Neural progenitor cell (in vitro differentiated cells): Measurements from ENCODE around the gene DCLRE1A. TPM values are rescaled to one million over a fixed set of nuclear protein-coding genes. Genes with fewer than 3 reads are reported as not detected.

Source experiments
- DNase-seq: peaks from one replicate; pipeline ENCODE4 v3.0.0-alpha.2; 2016; ENCODE audit warnings: low spot score
- H2AFZ ChIP-seq: fragments of 200-600 bp; sonication (generic); replicated peaks from 2 replicates; pipeline ENCODE4 v1.6.1; 2016; ENCODE audit warnings: antibody characterized with exemption
- H3F3A ChIP-seq: fragments of 200-600 bp; sonication (generic); 2 replicates; pipeline ENCODE4 v1.6.1; 2016; ENCODE audit warnings: antibody characterized with exemption, low read depth
- H3K27ac ChIP-seq: fragments of 200-600 bp; sonication (generic); 2 replicates; pipeline ENCODE4 v1.5.1; 2016; ENCODE audit warnings: mild to moderate bottlenecking
- H3K27me3 ChIP-seq: fragments of 200-600 bp; sonication (generic); 2 replicates; pipeline ENCODE4 v1.6.1; 2016; ENCODE audit warnings: mild to moderate bottlenecking, moderate library complexity
- H3K36me3 ChIP-seq: fragments of 200-600 bp; sonication (generic); 2 replicates; pipeline ENCODE4 v1.5.1; 2016
- H3K4me1 ChIP-seq: fragments of 200-600 bp; sonication (generic); 2 replicates; pipeline ENCODE4 v1.6.1; 2016; ENCODE audit warnings: mixed run types
- H3K4me2 ChIP-seq: fragments of 200-600 bp; sonication (generic); 2 replicates; pipeline ENCODE4 v1.6.1; 2016
- H3K4me3 ChIP-seq: fragments of 200-600 bp; sonication (generic); 2 replicates; pipeline ENCODE4 v1.5.1; 2016
- H3K79me2 ChIP-seq: fragments of 200-600 bp; sonication (generic); 2 replicates; pipeline ENCODE4 v1.6.1; 2016; ENCODE audit warnings: low read depth
- H3K9ac ChIP-seq: fragments of 200-600 bp; sonication (generic); 2 replicates; pipeline ENCODE4 v1.6.1; 2016
- H3K9me3 ChIP-seq: fragments of 200-600 bp; sonication (generic); 2 replicates; pipeline ENCODE4 v1.5.1; 2016; ENCODE audit warnings: low read depth
- H4K20me1 ChIP-seq: fragments of 200-600 bp; sonication (generic); 2 replicates; pipeline ENCODE4 v1.6.1; 2016; ENCODE audit warnings: low read depth
- H3K27ac Mint-ChIP-seq: 3 replicates; pipeline ENCODE4 v1.8.0; 2021; ENCODE audit warnings: mixed read lengths
- H3K27me3 Mint-ChIP-seq: 2 replicates; pipeline ENCODE4 v1.8.0; 2022; ENCODE audit warnings: low read depth, mild to moderate bottlenecking, inconsistent platforms, moderate library complexity, mixed read lengths; ENCODE audit not compliant: insufficient read depth
- H3K36me3 Mint-ChIP-seq: 3 replicates; pipeline ENCODE4 v1.8.0; 2021; ENCODE audit warnings: mixed read lengths
- H3K4me1 Mint-ChIP-seq: 3 replicates; pipeline ENCODE4 v1.8.0; 2021; ENCODE audit warnings: mixed read lengths
- H3K4me3 Mint-ChIP-seq: 3 replicates; pipeline ENCODE4 v1.8.0; 2021; ENCODE audit warnings: mild to moderate bottlenecking, moderate library complexity, mixed read lengths
- H3K9me3 Mint-ChIP-seq: 3 replicates; pipeline ENCODE4 v1.8.0; 2020; ENCODE audit warnings: mixed read lengths
- EZH2 ChIP-seq: fragments of 200-600 bp; sonication (generic); IDR thresholded peaks from 2 replicates; pipeline ENCODE4 v1.6.1; 2017; ENCODE audit warnings: antibody characterized with exemption, mild to moderate bottlenecking, moderate library complexity
- EZH2phosphoT487 ChIP-seq: fragments of 200-600 bp; sonication (generic); IDR thresholded peaks from 2 replicates; pipeline ENCODE4 v1.6.1; 2017; ENCODE audit warnings: antibody characterized with exemption
- total RNA-seq: library from RNA; depleted of rRNA; stranded (reverse); fragments of >200 nt; gene quantifications from 2 replicates; pipeline ENCODE4 v1.2.3, GENCODE V29; 2015; ENCODE audit warnings: low replicate concordance
- TF ChIP-seq, protein P1 (sequence below): fragments of 200-600 bp; sonication (generic); IDR thresholded peaks from 2 replicates; pipeline ENCODE4 v1.5.1; 2017; ENCODE audit warnings: antibody characterized with exemption, mild to moderate bottlenecking

DCLRE1A gene
- 24.0 and 35.9 TPM in 2 replicates for total RNA-seq

DNA sequence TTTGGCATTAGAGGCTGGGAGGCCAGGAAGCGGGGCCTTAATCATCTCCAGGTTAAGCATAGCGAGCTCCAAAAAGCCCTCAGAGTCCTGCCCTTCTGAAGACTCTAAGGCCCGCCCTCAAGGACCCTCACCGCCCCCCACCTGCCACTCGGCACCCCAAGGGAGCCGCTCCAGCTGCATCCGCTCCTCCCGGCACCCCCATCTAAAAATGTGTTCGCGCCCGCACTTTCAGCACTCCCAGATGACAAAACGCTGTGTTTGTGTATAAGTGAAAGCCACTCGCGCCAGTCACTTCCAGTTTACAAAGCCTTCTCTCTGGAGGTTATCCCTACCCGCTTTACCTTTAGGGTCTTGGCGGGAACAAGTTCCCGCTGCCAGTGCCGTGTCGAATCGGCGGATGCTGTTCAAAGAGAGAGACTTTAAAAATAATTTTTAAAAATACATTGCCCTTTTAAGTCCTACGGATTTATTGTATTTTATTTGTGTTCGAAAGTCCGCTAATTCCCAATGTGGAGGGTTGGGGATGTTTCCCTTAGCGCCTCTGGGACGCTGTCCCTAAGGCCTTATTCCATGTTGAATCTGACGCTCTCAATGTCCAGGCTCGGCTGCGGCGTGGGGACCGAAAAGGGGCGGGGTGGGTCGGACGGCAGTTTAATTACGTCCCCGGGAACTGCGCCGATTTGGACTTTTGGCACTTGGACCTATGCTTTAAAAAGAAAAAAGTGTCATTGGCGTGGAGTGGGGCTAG is at the start of gene DCLRE1A, which contains the start of gene NHLRC2:
TSS of gene DCLRE1A (minus strand) at position 70 of the 748 bp plus-strand sequence. CDS start 900 bp downstream, outside the sequence.
TSS of gene NHLRC2 (plus strand) at position 649 of the 748 bp plus-strand sequence. CDS start 212 bp downstream, outside the sequence.
- peak within 1 kb of the TSS; percentile 67 for H3K27ac ChIP-seq
- H3K27me3 ChIP-seq = no peaks in the 10 kb centered on the region
- peak; percentile 88 for DNase-seq
- H3K4me1 Mint-ChIP-seq = peaks cover 42% of the 10 kb centered on the region
- peak within 1 kb of the TSS; percentile 97 for H2AFZ ChIP-seq
- H3F3A ChIP-seq = peaks cover 3% of the 10 kb centered on the region
- H3K9ac ChIP-seq = peak within 1 kb of the TSS; percentile 78
- H3K4me2 ChIP-seq = peak within 1 kb of the TSS; percentile 93
- peaks cover 5% of the 10 kb centered on the region for H3K36me3 ChIP-seq
- no peaks in the 10 kb centered on the region for H3K27me3 Mint-ChIP-seq
- no peaks in the 10 kb centered on the region for H3K9me3 ChIP-seq
- H3K27ac Mint-ChIP-seq = peak within 1 kb of the TSS; percentile 100
- no peaks in the 10 kb centered on the region for H3K9me3 Mint-ChIP-seq
- H3K4me1 ChIP-seq = peaks cover 48% of the 10 kb centered on the region
- peak within 1 kb of the TSS; percentile 86 for H3K4me3 ChIP-seq
- peaks cover 13% of the 10 kb centered on the region for H3K36me3 Mint-ChIP-seq
- TF ChIP-seq EZH2 (no peak), EZH2phosphoT487 (peak; percentile 48)
- peak within 1 kb of the TSS; percentile 96 for H3K4me3 Mint-ChIP-seq
- H4K20me1 ChIP-seq = no peaks in the 10 kb centered on the region
- H3K79me2 ChIP-seq = peaks cover 76% of the 10 kb centered on the region

GRCh38 chr10:113899952-113900598 is 46.2 kb upstream of the DCLRE1A start:
- Histone ChIP-seq H3K4me2 (no peak overlapping the region), H3K9ac (no peak overlapping the region), H2AFZ (no peak overlapping the region), H3K4me1 (no peaks in the 10 kb centered on the region), H3K27ac (no peak overlapping the region), H3K4me3 (no peak overlapping the region), H3K27me3 (no peaks in the 10 kb centered on the region), H3F3A (no peaks in the 10 kb centered on the region), H3K36me3 (peaks cover 24% of the 10 kb centered on the region), H4K20me1 (no peaks in the 10 kb centered on the region), H3K9me3 (no peaks in the 10 kb centered on the region), H3K79me2 (no peaks in the 10 kb centered on the region)
- Mint-ChIP-seq H3K9me3 (no peaks in the 10 kb centered on the region), H3K27ac (no peak overlapping the region), H3K4me1 (no peaks in the 10 kb centered on the region), H3K27me3 (no peaks in the 10 kb centered on the region), H3K4me3 (no peak overlapping the region), H3K36me3 (peaks cover 16% of the 10 kb centered on the region)
- DNase-seq = no peak
- no peak for TF ChIP-seq EZH2
- TF ChIP-seq, protein P1, sequence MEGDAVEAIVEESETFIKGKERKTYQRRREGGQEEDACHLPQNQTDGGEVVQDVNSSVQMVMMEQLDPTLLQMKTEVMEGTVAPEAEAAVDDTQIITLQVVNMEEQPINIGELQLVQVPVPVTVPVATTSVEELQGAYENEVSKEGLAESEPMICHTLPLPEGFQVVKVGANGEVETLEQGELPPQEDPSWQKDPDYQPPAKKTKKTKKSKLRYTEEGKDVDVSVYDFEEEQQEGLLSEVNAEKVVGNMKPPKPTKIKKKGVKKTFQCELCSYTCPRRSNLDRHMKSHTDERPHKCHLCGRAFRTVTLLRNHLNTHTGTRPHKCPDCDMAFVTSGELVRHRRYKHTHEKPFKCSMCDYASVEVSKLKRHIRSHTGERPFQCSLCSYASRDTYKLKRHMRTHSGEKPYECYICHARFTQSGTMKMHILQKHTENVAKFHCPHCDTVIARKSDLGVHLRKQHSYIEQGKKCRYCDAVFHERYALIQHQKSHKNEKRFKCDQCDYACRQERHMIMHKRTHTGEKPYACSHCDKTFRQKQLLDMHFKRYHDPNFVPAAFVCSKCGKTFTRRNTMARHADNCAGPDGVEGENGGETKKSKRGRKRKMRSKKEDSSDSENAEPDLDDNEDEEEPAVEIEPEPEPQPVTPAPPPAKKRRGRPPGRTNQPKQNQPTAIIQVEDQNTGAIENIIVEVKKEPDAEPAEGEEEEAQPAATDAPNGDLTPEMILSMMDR = no peak
- no peak for TF ChIP-seq EZH2phosphoT487

DNA sequence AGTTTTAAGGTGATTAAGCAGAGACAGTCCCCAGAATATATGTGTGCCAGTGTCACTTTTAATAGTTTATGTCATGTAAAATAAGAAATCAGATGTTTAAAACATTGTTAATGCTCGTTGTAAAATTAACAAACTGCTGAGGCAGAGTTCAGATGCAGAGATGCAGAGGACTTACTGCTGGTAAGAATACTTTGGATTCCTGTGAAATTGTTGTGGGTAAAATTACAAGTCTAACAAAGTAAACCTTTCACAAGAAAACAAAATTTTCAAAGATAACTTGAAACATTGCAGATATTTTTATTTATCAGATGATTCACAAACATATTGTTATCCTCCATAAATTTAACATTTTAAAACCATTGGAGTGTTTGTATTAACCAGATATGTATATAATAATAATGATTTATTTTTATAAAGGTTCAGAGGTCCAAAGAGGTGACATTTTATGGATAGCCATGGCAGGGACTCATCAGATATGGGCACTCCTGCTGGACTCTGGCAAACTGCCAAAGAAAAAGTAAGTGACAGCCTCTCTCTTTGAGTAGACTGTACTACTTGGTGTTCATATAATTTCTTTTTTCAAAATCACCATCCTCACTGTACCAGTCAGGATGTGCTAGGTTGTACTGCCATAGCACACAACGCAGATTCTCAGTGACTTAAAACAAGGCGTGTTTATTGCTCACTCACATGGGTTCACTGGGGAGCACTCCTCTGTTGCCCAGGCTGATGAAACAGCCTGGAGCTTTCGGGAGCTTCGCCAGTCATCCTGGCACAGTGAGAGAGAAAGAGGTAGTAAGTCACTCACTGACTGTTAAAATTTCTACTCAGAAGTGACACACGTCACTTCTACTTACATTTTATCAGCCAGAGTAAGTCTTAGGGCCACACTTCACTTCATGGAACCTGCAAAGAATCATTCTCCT is 44.1 kb upstream of the DCLRE1A start:
- Mint-ChIP-seq H3K27ac (no peak overlapping the region), H3K4me1 (no peaks in the 10 kb centered on the region), H3K4me3 (no peak overlapping the region), H3K36me3 (peaks cover 19% of the 10 kb centered on the region), H3K27me3 (no peaks in the 10 kb centered on the region), H3K9me3 (no peaks in the 10 kb centered on the region)
- H3K9ac ChIP-seq = no peak overlapping the region
- H3F3A ChIP-seq = no peaks in the 10 kb centered on the region
- no peak overlapping the region for H3K27ac ChIP-seq
- H2AFZ ChIP-seq = no peak overlapping the region
- H4K20me1 ChIP-seq = no peaks in the 10 kb centered on the region
- DNase-seq = no peak
- H3K36me3 ChIP-seq = peaks cover 12% of the 10 kb centered on the region
- no peaks in the 10 kb centered on the region for H3K9me3 ChIP-seq
- H3K4me1 ChIP-seq = no peaks in the 10 kb centered on the region
- TF ChIP-seq EZH2phosphoT487 = no peak
- TF ChIP-seq, protein P1 = no peak
- no peak for TF ChIP-seq EZH2
- H3K4me2 ChIP-seq = no peak overlapping the region
- no peaks in the 10 kb centered on the region for H3K79me2 ChIP-seq
- no peak overlapping the region for H3K4me3 ChIP-seq
- no peaks in the 10 kb centered on the region for H3K27me3 ChIP-seq
